Cerebellar nuclear complex (tissue), 1 donor: Measurements from ENCODE around the gene VKORC1L1.
A peak's percentile ranks its signal among the peaks of the same experiment; 100 is the strongest.
"Not testable (repeated sequence)": the region's sequence is repeated elsewhere in the genome, so short reads cannot be mapped to it uniquely, and the experiment has no call there.

Experiments
- DNase-seq, 2 experiments: peaks; one replicate each; lab custom pipeline; 2025; lab: John Stamatoyannopoulos, UW

The VKORC1L1 gene

GRCh38 chr7:65872776-65873581 lies at the start of gene VKORC1L1:
TSS of gene VKORC1L1 (plus strand) at chr7:65873074. CDS start at chr7:65873372, 298 bp downstream.
- peak; percentile 14 to 77 for DNase-seq

GRCh38 chr7:65827366-65827765 lies 45.5 kb upstream of the VKORC1L1 start:
- DNase-seq = no peak

- peak; percentile 34 to 78 for DNase-seq
These were observed 40.6 kb upstream of the VKORC1L1 start for GRCh38 chr7:65832281-65832680.

GRCh38 chr7:65836684-65837083 lies 36.2 kb upstream of the VKORC1L1 start:
- not testable (repeated sequence) for DNase-seq

- DNase-seq = not testable (repeated sequence)
These were observed 35.3 kb upstream of the VKORC1L1 start for GRCh38 chr7:65837541-65837956.

GRCh38 chr7:65839846-65840245 lies 33.0 kb upstream of the VKORC1L1 start:
- DNase-seq = no peak

GRCh38 chr7:65840446-65840845 lies 32.4 kb upstream of the VKORC1L1 start:
- DNase-seq = no peak

- DNase-seq = not testable (repeated sequence)
These were observed 29.3 kb upstream of the VKORC1L1 start for GRCh38 chr7:65843616-65844015.

GRCh38 chr7:65846008-65846570 lies 26.8 kb upstream of the VKORC1L1 start:
- no peak for DNase-seq

- DNase-seq = not testable (repeated sequence)
These were observed 19.4 kb upstream of the VKORC1L1 start for GRCh38 chr7:65853426-65853825.

GRCh38 chr7:65853892-65854291 lies 19.0 kb upstream of the VKORC1L1 start:
- DNase-seq = not testable (repeated sequence)

- DNase-seq = not testable (repeated sequence)
These were observed 15.5 kb upstream of the VKORC1L1 start for GRCh38 chr7:65857321-65857894.

- DNase-seq = not testable (repeated sequence)
These were observed 14.2 kb upstream of the VKORC1L1 start for GRCh38 chr7:65858660-65859059.

- not testable (repeated sequence) for DNase-seq
These were observed 6.6 kb upstream of the VKORC1L1 start for GRCh38 chr7:65866244-65866643.

GRCh38 chr7:65867681-65868080 lies 5.2 kb upstream of the VKORC1L1 start:
- not testable (repeated sequence) for DNase-seq

- not testable (repeated sequence) for DNase-seq
These were observed 3.6 kb upstream of the VKORC1L1 start for GRCh38 chr7:65869312-65869711.

- not testable (repeated sequence) for DNase-seq
These were observed 1.4 kb upstream of the VKORC1L1 start for GRCh38 chr7:65871451-65871850.

GRCh38 chr7:65873582-65874193 lies 814 bp downstream of the VKORC1L1 start:
- not testable (repeated sequence) for DNase-seq

- DNase-seq = not testable (repeated sequence)
These were observed 2.8 kb downstream of the VKORC1L1 start for GRCh38 chr7:65875715-65876114.

- DNase-seq = not testable (repeated sequence)
These were observed 6.6 kb downstream of the VKORC1L1 start for GRCh38 chr7:65879292-65880153.

- DNase-seq = not testable (repeated sequence)
These were observed 7.4 kb downstream of the VKORC1L1 start for GRCh38 chr7:65880242-65880641.
